HFF-Myc (cell line): Measurements from ENCODE around the gene ZSWIM6.

Experiments
- DNase-seq: peaks from one replicate; pipeline ENCODE4 v3.0.0-alpha.2; 2011; ENCODE audit warnings: low read depth; ENCODE audit errors: extremely low read depth
- H3K4me3 ChIP-seq: replicated peaks from 2 replicates; pipeline ENCODE4 v1.5.1; 2011; ENCODE audit warnings: low read depth, mild to moderate bottlenecking, control low read depth, low read length
- TF ChIP-seq, protein P1 (sequence below): IDR thresholded peaks from 2 replicates; pipeline ENCODE4 v1.5.1; 2012; ENCODE audit warnings: mild to moderate bottlenecking, low read depth, low read length, control low read depth; ENCODE audit errors: missing control alignments

The ZSWIM6 gene

DNA sequence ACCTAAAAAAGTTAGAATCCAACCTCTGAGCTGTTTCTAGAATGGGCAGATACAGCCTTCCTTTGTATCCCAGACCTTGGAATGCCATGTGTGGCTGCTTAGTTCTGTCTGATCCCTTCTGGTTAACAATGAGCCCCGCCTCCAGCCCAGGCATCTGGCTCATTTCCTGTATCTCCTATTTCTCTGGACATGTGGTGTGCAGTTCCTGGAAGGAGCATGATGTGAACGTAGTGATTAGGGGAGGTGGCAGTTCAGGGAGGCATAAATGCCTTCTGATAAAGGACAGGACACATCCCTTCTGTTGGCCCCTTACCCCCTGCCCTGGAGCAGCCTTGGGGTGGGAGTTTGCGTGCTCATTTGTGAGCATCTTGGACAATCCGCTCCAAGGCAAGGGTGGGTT, 243.0 kb downstream of the ZSWIM6 start:
- TF ChIP-seq, protein P1, sequence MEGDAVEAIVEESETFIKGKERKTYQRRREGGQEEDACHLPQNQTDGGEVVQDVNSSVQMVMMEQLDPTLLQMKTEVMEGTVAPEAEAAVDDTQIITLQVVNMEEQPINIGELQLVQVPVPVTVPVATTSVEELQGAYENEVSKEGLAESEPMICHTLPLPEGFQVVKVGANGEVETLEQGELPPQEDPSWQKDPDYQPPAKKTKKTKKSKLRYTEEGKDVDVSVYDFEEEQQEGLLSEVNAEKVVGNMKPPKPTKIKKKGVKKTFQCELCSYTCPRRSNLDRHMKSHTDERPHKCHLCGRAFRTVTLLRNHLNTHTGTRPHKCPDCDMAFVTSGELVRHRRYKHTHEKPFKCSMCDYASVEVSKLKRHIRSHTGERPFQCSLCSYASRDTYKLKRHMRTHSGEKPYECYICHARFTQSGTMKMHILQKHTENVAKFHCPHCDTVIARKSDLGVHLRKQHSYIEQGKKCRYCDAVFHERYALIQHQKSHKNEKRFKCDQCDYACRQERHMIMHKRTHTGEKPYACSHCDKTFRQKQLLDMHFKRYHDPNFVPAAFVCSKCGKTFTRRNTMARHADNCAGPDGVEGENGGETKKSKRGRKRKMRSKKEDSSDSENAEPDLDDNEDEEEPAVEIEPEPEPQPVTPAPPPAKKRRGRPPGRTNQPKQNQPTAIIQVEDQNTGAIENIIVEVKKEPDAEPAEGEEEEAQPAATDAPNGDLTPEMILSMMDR: no peak

GRCh38 chr5:61575581-61575980, 243.5 kb downstream of the ZSWIM6 start:
- no peak overlapping the region for H3K4me3 ChIP-seq
- DNase-seq: no peak
- TF ChIP-seq, protein P1: no peak

More for the DNA sequence above, 243.0 kb downstream of the ZSWIM6 start:
- H3K4me3 ChIP-seq: no peak overlapping the region
- DNase-seq: peak; percentile 92

DNA sequence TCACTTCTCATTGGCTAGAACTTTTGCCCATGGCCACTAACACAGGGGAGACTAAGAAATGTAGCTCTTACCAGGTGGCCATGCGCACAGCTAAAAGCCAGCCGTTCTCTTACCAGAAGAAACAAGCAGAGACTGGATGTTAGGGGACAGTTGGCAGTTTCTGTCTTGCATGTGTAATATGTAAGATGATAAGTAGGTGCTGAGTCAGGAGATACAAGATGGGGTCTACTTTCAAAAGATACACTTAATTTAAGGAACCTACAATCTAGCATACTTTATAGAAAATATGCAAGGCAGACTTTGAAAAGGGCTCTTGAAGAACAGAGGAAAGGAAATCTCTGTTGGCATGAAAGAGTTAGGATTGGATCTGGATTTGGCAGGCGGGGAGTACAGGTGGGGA, 244.5 kb downstream of the ZSWIM6 start:
- no peak for DNase-seq
- TF ChIP-seq, protein P1: no peak
- H3K4me3 ChIP-seq: no peak overlapping the region

DNA sequence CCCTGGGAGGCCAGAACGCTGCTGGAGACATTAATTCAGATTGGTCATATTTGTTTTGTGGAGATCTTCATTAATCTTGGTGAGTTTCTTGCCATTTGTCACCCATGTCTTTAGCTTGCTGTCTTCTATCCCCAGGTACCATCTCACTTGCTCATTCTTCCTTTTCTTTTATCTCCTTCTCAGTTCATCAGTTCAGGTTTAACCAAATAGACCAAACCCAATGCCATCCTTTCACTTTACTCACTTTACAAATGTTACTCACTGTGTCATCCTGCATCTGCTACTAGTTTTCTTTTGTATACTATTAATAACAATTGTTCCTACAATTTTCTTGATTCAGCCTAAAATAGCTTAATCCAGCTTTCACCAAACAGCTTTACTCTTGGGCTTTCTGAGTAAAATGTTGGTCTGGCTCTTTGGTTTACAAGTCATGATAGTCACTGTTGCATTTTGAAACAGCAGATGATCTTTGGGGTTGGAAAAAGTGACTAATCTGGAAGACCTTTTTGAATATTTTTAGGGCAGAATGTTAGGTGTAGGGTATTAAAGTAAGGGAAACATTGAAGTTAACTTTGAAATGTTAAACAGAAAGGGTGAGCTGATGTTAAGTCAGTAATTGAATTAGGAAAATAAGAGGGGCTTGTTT, 246.9 kb downstream of the ZSWIM6 start:
- TF ChIP-seq, protein P1: no peak

GRCh38 chr5:61582205-61582820, 250.3 kb downstream of the ZSWIM6 start:
- TF ChIP-seq, protein P1: no peak
- no peak for DNase-seq
- no peak overlapping the region for H3K4me3 ChIP-seq

More for the DNA sequence above, 246.9 kb downstream of the ZSWIM6 start:
- H3K4me3 ChIP-seq: no peak overlapping the region
- DNase-seq: no peak

- DNase-seq: no peak
- H3K4me3 ChIP-seq: no peak overlapping the region
- TF ChIP-seq, protein P1: no peak
These were observed 250.8 kb downstream of the ZSWIM6 start for GRCh38 chr5:61582887-61583286.
